Adrenal gland (tissue), 5 donors: ENCODE data around the gene ROR2.

ENCODE experiments used
- CTCF ChIP-seq, 6 experiments: fragments of 450-650 bp in 4 of 6; fragments of 200-600 bp in 2 of 6; sonication (generic) in 1 of 6; IDR thresholded peaks; 1 replicate in 5 of 6; 2 replicates in 1 of 6; pipeline versions ENCODE4 v1.5.1 to v1.8.0; 2016 to 2021; ENCODE audit warnings: antibody characterized with exemption in 6 of 6, mild to moderate bottlenecking in 2 of 6, moderate library complexity in 1 of 6
- POLR2A ChIP-seq, 2 donors: fragments of 450-650 bp; IDR thresholded peaks; one replicate each; pipeline ENCODE4 v1.6.1; 2017; ENCODE audit warnings: antibody characterized with exemption in 2 of 2, mild to moderate bottlenecking in 2 of 2, moderate library complexity in 1 of 2
- donor health status: DM: no; HTN: no; CAD: no.

GRCh38 chr9:91522481-91522880, 427.5 kb downstream of the ROR2 start:
- TF ChIP-seq CTCF (IDR thresholded peaks at IDR 0.05) (no peak), POLR2A (IDR thresholded peaks at IDR 0.05) (no peak)
